ENCODE results near the gene ODC1.

GRCh38 chr2:10417551-10418335 is 30.4 kb downstream of the ODC1 start:
- no peak for TF ChIP-seq CTCF (IDR thresholded peaks at IDR 0.05; ENCODE audit: insufficient read depth, low read length, poor library complexity, severe bottlenecking)
- TF ChIP-seq EZH2phosphoT487 (conservative IDR thresholded peaks at IDR 0.05; ENCODE audit: low read length) = no peak

Measured in SU-DHL-6 (cell line).